Lower lobe of right lung (tissue), 2 donors: ENCODE measurements around the gene RND3. TPM values are rescaled to one million over a fixed set of nuclear protein-coding genes. Genes with fewer than 3 reads are reported as not detected.

Experiments
- ATAC-seq, 2 donors: fragments of 200-7000 bp; cut with Tn5 transposase; one replicate each; pipeline ENCODE4 v1.9.1; 2020 to 2022; ENCODE audit warnings: mild to moderate bottlenecking in 2 of 2, moderate library complexity in 2 of 2
- DNase-seq: peaks from one replicate; pipeline ENCODE4 v3.0.0-alpha.2; 2020
- H3K27ac ChIP-seq: fragments of 200-600 bp; one replicate; pipeline ENCODE4 v1.8.0; 2022
- H3K27me3 ChIP-seq: fragments of 200-600 bp; one replicate; pipeline ENCODE4 v1.8.0; 2022; ENCODE audit warnings: low read depth
- H3K36me3 ChIP-seq: fragments of 200-600 bp; one replicate; pipeline ENCODE4 v1.8.0; 2022; ENCODE audit warnings: mild to moderate bottlenecking
- H3K4me1 ChIP-seq: fragments of 200-600 bp; one replicate; pipeline ENCODE4 v1.8.0; 2022
- H3K4me3 ChIP-seq: fragments of 200-600 bp; one replicate; pipeline ENCODE4 v1.8.0; 2022; ENCODE audit warnings: mild to moderate bottlenecking
- H3K9me3 ChIP-seq: fragments of 200-600 bp; one replicate; pipeline ENCODE4 v1.8.0; 2022
- CTCF ChIP-seq: fragments of 200-600 bp; IDR thresholded peaks from one replicate; pipeline ENCODE4 v1.8.0; 2022; ENCODE audit warnings: antibody characterized with exemption, mild to moderate bottlenecking
- intact Hi-C: fragments of 100-400 bp; cut with DNase I; formaldehyde crosslinking; loops from one replicate; pipeline ENCODE4 v1.11.0; 2022
- total RNA-seq: library from RNA; stranded (reverse); fragmentation: NEBNext Ultra II Directional; extraction: Animal tissue kit (Norgen Biotek cat#: 25700); gene quantifications from one replicate; pipeline ENCODE4 v1.2.1, GENCODE V29; 2021
- donor health status: DM: no; HTN: yes; CAD: no; lungs with severe emphysema.

Gene RND3
- total RNA-seq, 1 donor from 2014 or later, result 20.8 TPM

GRCh38 chr2:150426315-150426714, 61.2 kb downstream of the RND3 start:
- DNase-seq (no peak), ATAC-seq (no peak)
- Histone ChIP-seq H3K36me3 (no peaks in the 10 kb centered on the region), H3K9me3 (no peaks in the 10 kb centered on the region), H3K27me3 (no peaks in the 10 kb centered on the region), H3K27ac (no peak overlapping the region), H3K4me1 (no peaks in the 10 kb centered on the region), H3K4me3 (no peak overlapping the region)
- intact Hi-C loops, result no loop called here
- no peak for TF ChIP-seq CTCF

- peak; percentile 16 for TF ChIP-seq CTCF
- H3K36me3 ChIP-seq, result no peaks in the 10 kb centered on the region
- no peaks in the 10 kb centered on the region for H3K27me3 ChIP-seq
- no peak for DNase-seq
- H3K4me3 ChIP-seq, result no peak overlapping the region
- H3K4me1 ChIP-seq, result no peaks in the 10 kb centered on the region
- ATAC-seq, result peak; percentile 31 to 49
- intact Hi-C loops, result no loop called here
- no peaks in the 10 kb centered on the region for H3K9me3 ChIP-seq
- H3K27ac ChIP-seq, result no peak overlapping the region
These were observed 62.1 kb downstream of the RND3 start for GRCh38 chr2:150425121-150425955.

- ATAC-seq (no peak), DNase-seq (no peak)
- Histone ChIP-seq H3K36me3 (no peaks in the 10 kb centered on the region), H3K4me1 (no peaks in the 10 kb centered on the region), H3K4me3 (no peak overlapping the region), H3K9me3 (no peaks in the 10 kb centered on the region), H3K27me3 (no peaks in the 10 kb centered on the region), H3K27ac (no peak overlapping the region)
- no peak for TF ChIP-seq CTCF
- intact Hi-C loops, result no loop called here
These were observed 63.1 kb downstream of the RND3 start for GRCh38 chr2:150424406-150424805.

- intact Hi-C loops, result no loop called here
- ATAC-seq, result no peak
- TF ChIP-seq CTCF, result no peak
- DNase-seq, result no peak
- Histone ChIP-seq H3K9me3 (no peaks in the 10 kb centered on the region), H3K4me3 (no peak overlapping the region), H3K4me1 (no peaks in the 10 kb centered on the region), H3K27ac (no peak overlapping the region), H3K36me3 (no peaks in the 10 kb centered on the region), H3K27me3 (no peaks in the 10 kb centered on the region)
These were observed 66.3 kb downstream of the RND3 start for GRCh38 chr2:150421126-150421651.

- no peak for DNase-seq
- Histone ChIP-seq H3K27me3 (no peaks in the 10 kb centered on the region), H3K4me3 (no peak overlapping the region), H3K9me3 (no peaks in the 10 kb centered on the region), H3K4me1 (no peaks in the 10 kb centered on the region), H3K36me3 (no peaks in the 10 kb centered on the region), H3K27ac (no peak overlapping the region)
- intact Hi-C loops, result no loop called here
- no peak for TF ChIP-seq CTCF
- no peak for ATAC-seq
These were observed 68.6 kb downstream of the RND3 start for GRCh38 chr2:150418916-150419315.
